Progenitor cell of endocrine pancreas (in vitro differentiated cells): ENCODE data around the gene FCHSD2. TPM values are rescaled to one million over a fixed set of nuclear protein-coding genes. Genes with fewer than 3 reads are reported as not detected.
"Not testable (repeated sequence)": the region's sequence is repeated elsewhere in the genome, so short reads cannot be mapped to it uniquely, and the experiment has no call there.

ENCODE experiments used
- DNase-seq: peaks from one replicate; pipeline ENCODE4 v3.0.0; 2021; ENCODE audit warnings: low spot score; ENCODE audit not compliant: unreplicated experiment
- H3K27ac Mint-ChIP-seq: 2 replicates; pipeline ENCODE4 v1.8.0; 2021; ENCODE audit warnings: mild to moderate bottlenecking, moderate library complexity, mixed read lengths
- H3K27me3 Mint-ChIP-seq: 2 replicates; pipeline ENCODE4 v1.8.0; 2021; ENCODE audit warnings: mixed read lengths
- H3K36me3 Mint-ChIP-seq: 2 replicates; pipeline ENCODE4 v1.8.0; 2022; ENCODE audit warnings: mixed read lengths; ENCODE audit not compliant: insufficient read depth
- H3K4me1 Mint-ChIP-seq: 2 replicates; pipeline ENCODE4 v1.8.0; 2021; ENCODE audit warnings: low read depth, mixed read lengths
- H3K4me3 Mint-ChIP-seq: 2 replicates; pipeline ENCODE4 v1.8.0; 2021; ENCODE audit warnings: low read depth, mild to moderate bottlenecking, moderate library complexity, mixed read lengths
- H3K9me3 Mint-ChIP-seq: 2 replicates; pipeline ENCODE4 v1.8.0; 2021; ENCODE audit warnings: low read depth, mixed read lengths
- total RNA-seq: library from RNA; stranded (reverse); gene quantifications from 2 replicates; pipeline ENCODE4 v1.2.1, GENCODE V29; 2021
- TF ChIP-seq, protein P1 (sequence below): fragments of 200-600 bp; sonication (generic); IDR thresholded peaks from one replicate; pipeline ENCODE4 v1.5.0; 2021; ENCODE audit warnings: antibody characterized with exemption, mild to moderate bottlenecking; ENCODE audit not compliant: unreplicated experiment

The FCHSD2 gene
- total RNA-seq, 1 donor from 2014 or later, result 35.4 TPM

DNA sequence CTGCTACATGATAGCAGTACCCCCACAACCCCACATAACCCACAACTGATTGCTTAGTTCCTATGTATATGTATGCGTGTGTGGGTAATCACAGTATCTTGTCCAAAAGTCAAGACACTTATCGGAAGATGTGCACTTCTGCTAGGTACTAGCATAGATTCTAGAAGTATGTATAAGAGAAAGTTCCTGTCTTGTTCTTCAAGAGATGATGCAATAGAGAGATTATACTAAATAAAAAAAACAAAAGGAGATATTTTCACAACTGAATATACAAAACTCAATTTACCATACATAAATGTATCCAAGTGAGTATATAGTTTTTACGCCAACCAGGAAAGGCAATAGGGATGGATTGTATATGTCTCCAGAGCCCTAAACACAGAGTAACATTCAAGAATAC is 112.0 kb downstream of the FCHSD2 start:
- TF ChIP-seq, protein P1, sequence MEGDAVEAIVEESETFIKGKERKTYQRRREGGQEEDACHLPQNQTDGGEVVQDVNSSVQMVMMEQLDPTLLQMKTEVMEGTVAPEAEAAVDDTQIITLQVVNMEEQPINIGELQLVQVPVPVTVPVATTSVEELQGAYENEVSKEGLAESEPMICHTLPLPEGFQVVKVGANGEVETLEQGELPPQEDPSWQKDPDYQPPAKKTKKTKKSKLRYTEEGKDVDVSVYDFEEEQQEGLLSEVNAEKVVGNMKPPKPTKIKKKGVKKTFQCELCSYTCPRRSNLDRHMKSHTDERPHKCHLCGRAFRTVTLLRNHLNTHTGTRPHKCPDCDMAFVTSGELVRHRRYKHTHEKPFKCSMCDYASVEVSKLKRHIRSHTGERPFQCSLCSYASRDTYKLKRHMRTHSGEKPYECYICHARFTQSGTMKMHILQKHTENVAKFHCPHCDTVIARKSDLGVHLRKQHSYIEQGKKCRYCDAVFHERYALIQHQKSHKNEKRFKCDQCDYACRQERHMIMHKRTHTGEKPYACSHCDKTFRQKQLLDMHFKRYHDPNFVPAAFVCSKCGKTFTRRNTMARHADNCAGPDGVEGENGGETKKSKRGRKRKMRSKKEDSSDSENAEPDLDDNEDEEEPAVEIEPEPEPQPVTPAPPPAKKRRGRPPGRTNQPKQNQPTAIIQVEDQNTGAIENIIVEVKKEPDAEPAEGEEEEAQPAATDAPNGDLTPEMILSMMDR, result no peak
- Mint-ChIP-seq H3K27ac (no peak overlapping the region), H3K4me1 (peaks cover 1% of the 10 kb centered on the region), H3K4me3 (no peak overlapping the region), H3K9me3 (peaks cover 32% of the 10 kb centered on the region), H3K27me3 (no peaks in the 10 kb centered on the region), H3K36me3 (peaks cover 25% of the 10 kb centered on the region)
- DNase-seq, result no peak

DNA sequence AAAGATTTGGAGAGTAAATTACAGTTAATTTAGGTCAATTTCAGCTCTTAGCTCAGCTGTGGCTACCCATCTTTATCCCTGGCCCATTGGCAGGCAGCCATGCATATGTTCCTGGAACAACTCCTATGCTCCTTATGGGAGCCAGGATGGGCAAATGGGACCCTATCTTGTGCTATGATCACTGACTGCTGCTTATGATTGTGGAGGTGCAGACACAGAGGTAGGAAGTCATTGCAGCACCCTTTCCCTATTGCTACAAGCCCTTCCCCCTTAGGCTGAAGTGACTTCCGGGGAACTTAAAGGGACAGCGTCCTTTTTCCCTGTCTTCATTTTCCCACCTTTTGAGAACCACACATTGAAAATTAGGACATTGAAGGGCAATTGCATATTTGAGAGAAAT is 112.7 kb downstream of the FCHSD2 start:
- Mint-ChIP-seq H3K27me3 (no peaks in the 10 kb centered on the region), H3K4me3 (no peak overlapping the region), H3K9me3 (peaks cover 39% of the 10 kb centered on the region), H3K36me3 (peaks cover 30% of the 10 kb centered on the region), H3K27ac (peak overlapping the region; percentile 51), H3K4me1 (no peaks in the 10 kb centered on the region)
- TF ChIP-seq, protein P1, result no peak
- no peak for DNase-seq

DNA sequence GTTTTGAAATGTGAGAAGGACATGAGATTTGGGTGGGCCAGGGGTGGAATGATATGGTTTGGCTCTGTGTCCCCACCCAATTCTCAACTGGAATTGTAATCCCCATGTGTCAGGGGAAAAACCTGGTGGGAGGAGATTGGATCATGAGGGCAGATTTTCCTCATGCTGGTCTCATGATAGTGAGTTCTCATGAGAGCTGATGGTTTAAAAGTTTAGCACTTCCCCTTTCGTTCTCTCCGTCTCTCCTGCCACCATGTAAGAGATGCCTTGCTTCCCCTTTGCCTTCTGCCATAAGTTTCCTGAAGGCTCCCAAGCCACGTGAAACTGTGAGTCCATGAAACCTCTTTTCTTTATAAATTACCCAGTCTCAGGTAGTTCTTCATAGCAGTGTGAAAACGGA is 113.5 kb downstream of the FCHSD2 start:
- H3K9me3 Mint-ChIP-seq, result peaks cover 47% of the 10 kb centered on the region
- TF ChIP-seq, protein P1, result no peak
- no peaks in the 10 kb centered on the region for H3K27me3 Mint-ChIP-seq
- no peak overlapping the region for H3K4me3 Mint-ChIP-seq
- no peak overlapping the region for H3K27ac Mint-ChIP-seq
- H3K36me3 Mint-ChIP-seq, result peaks cover 36% of the 10 kb centered on the region
- DNase-seq, result no peak
- H3K4me1 Mint-ChIP-seq, result no peaks in the 10 kb centered on the region

DNA sequence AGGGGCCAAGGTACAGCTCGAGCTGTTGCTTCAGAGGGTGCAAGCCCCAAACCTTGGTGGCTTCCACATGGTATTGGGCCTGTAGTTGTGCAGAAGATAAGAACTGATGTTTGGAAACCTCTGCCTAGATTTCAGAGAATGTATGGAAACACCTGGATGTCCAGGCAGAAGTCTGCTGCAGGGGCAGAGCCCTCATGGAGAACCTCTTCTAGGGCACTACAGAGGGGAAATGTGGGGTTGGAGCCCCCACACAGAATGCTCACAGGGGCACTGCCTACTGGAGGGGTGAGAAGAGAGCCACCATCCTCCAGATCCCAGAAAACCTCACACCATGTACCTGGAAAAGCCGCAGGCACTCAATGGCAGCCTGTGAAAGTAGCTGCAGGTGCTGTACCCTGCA is 114.3 kb downstream of the FCHSD2 start:
- Mint-ChIP-seq H3K9me3 (peaks cover 52% of the 10 kb centered on the region), H3K36me3 (peaks cover 40% of the 10 kb centered on the region)
- H3K27me3 Mint-ChIP-seq, H3K27ac Mint-ChIP-seq, H3K4me1 Mint-ChIP-seq, DNase-seq, H3K4me3 Mint-ChIP-seq: not testable (repeated sequence)

DNA sequence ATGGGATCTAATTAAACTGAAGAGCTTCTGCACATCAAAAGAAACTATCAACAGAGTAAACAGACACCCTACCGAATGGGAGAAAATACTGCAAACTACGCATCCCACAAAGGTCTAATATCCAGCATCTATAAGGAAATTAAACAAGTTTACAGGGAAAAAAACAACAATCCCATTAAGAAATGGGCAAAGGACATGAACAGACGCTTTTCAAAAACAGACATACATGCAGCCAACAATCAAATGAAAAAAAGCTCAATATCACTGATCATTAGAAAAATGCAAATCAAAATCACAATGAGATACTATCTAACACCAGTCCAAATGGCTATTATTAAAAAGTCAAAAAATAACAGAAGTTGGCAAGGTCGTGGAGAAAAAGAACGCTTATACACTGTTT is 117.5 kb downstream of the FCHSD2 start:
- Mint-ChIP-seq H3K4me3 (no peak overlapping the region), H3K9me3 (peaks cover 60% of the 10 kb centered on the region), H3K36me3 (peaks cover 41% of the 10 kb centered on the region), H3K4me1 (no peaks in the 10 kb centered on the region), H3K27me3 (no peaks in the 10 kb centered on the region), H3K27ac (no peak overlapping the region)
- TF ChIP-seq, protein P1, result no peak
- no peak for DNase-seq

DNA sequence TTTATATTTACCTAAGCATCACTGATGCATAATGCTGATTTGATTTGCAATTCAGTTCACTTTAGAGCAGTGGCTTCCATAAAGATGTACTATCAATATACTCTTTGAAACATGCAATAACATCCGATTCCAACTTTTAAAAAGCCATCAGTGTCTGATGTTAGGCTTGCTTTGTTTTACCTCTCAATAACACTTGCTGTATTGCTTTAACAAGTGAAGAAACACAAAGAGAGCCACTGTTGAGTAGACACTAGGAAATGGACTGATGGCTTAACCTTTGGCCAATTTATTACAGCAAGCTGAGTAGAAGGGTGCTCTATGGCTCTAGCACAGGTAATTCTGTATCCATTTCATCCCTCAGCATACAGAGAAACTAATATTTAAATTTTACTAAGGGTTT is 122.1 kb downstream of the FCHSD2 start:
- no peak for DNase-seq
- peaks cover 29% of the 10 kb centered on the region for H3K9me3 Mint-ChIP-seq
- peaks cover 16% of the 10 kb centered on the region for H3K36me3 Mint-ChIP-seq
- no peaks in the 10 kb centered on the region for H3K27me3 Mint-ChIP-seq
- H3K27ac Mint-ChIP-seq, result no peak overlapping the region
- no peak overlapping the region for H3K4me3 Mint-ChIP-seq
- no peaks in the 10 kb centered on the region for H3K4me1 Mint-ChIP-seq
- TF ChIP-seq, protein P1, result no peak
